ENCODE results near the gene WASHC2C. TPM values are rescaled to one million over a fixed set of nuclear protein-coding genes. Genes with fewer than 3 reads are reported as not detected.
"Not testable (repeated sequence)": the region's sequence is repeated elsewhere in the genome, so short reads cannot be mapped to it uniquely, and the experiment has no call there.

Gene WASHC2C
- total and polyA plus RNA-seq, 2 of the 8 experiments (the other 6 are each of a cell fraction or from before 2014, with no cell fraction given) = 8.0 to 28.1 TPM

- CTCF ChIA-PET (ENCODE audit: partially characterized antibody); H2BK120ac ChIP-seq (replicated peaks; ENCODE audit: low read depth, low read length); H2BK5ac ChIP-seq (ENCODE audit: low read depth, low read length); H3K56ac ChIP-seq (replicated peaks; ENCODE audit: insufficient read length, low read depth, low read length); H2BK12ac ChIP-seq (ENCODE audit: low read depth, low read length); H3K23me2 ChIP-seq (ENCODE audit: low read depth, low read length); H3K9ac ChIP-seq (replicated peaks in 1 of 4; ENCODE audit: extremely low read depth in 1 of 4, low read depth in 3 of 4, low read length in 3 of 4); H3K23ac ChIP-seq (ENCODE audit: insufficient read length); H3K27me3 ChIP-seq (replicated peaks in 1 of 4; ENCODE audit: control insufficient read depth in 3 of 4, extremely low read depth in 1 of 4, insufficient read depth in 3 of 4, low read length in 3 of 4); H3K4me3 ChIP-seq (ENCODE audit: extremely low read depth in 1 of 4, insufficient read depth in 2 of 4, low read depth in 3 of 4, low read length in 4 of 4); H3K4me1 ChIP-seq (replicated peaks in 1 of 4; ENCODE audit: control insufficient read depth in 3 of 4, insufficient read depth in 4 of 4, low read length in 3 of 4); H2AK5ac ChIP-seq (ENCODE audit: low read depth, low read length); H4K5ac ChIP-seq (ENCODE audit: insufficient read length, low read depth, low read length); H3K36me3 ChIP-seq (ENCODE audit: control insufficient read depth in 2 of 4, insufficient read depth in 4 of 4, low read length in 3 of 4); H3K4me2 ChIP-seq (ENCODE audit: insufficient read depth in 1 of 2, low read depth in 2 of 2, low read length in 2 of 2); H4K20me1 ChIP-seq (replicated peaks in 1 of 2; ENCODE audit: control insufficient read depth in 1 of 2, insufficient read depth in 2 of 2, low read length in 2 of 2); DNase-seq (ENCODE audit: low read depth in 1 of 2, low spot score in 2 of 2); H2BK20ac ChIP-seq (ENCODE audit: low read length); H3K27ac ChIP-seq (ENCODE audit: low read depth, low read length); H2AFZ ChIP-seq (ENCODE audit: low read length); H3K4ac ChIP-seq (replicated peaks; ENCODE audit: insufficient read length, low read depth, low read length); H3K14ac ChIP-seq (ENCODE audit: insufficient read length); H4K91ac ChIP-seq (replicated peaks; ENCODE audit: insufficient read length, low read length); H3K79me2 ChIP-seq (ENCODE audit: control insufficient read depth in 1 of 2, insufficient read depth in 2 of 2, low read length in 2 of 2); H3K18ac ChIP-seq (ENCODE audit: extremely low read depth, low read length); H3K9me3 ChIP-seq (ENCODE audit: insufficient read depth in 2 of 2, low read depth in 1 of 2, low read length in 1 of 2); H4K8ac ChIP-seq (ENCODE audit: extremely low read depth, insufficient read depth, low read length); H3K79me1 ChIP-seq (ENCODE audit: low read depth, low read length); POLR2A ChIA-PET (ENCODE audit: partially characterized antibody); FAIRE-seq; H2BK15ac ChIP-seq (ENCODE audit: low read length): not testable (repeated sequence)
- WGBS, 2 experiments (ENCODE audit: extremely low coverage in 1 of 2, insufficient coverage in 1 of 2, insufficient read length in 1 of 2, insufficient replicate concordance in 2 of 2, low coverage in 1 of 2, low lambda C conversion rate in 2 of 2, missing lambda C conversion rate in 1 of 2) = 100% methylated on average over 2 of the region's 7 CpGs; no CpG with 5 or more reads in 1 of the 2 experiments
Measured at GRCh38 chr10:45742014-45742413, 14.9 kb downstream of the WASHC2C start.

GRCh38 chr10:45751141-45751540 is 24.1 kb downstream of the WASHC2C start:
- H3K27ac ChIP-seq (ENCODE audit: low read depth, low read length); H4K8ac ChIP-seq (ENCODE audit: extremely low read depth, insufficient read depth, low read length); H2AK5ac ChIP-seq (ENCODE audit: low read depth, low read length); H3K4me2 ChIP-seq (ENCODE audit: insufficient read depth in 1 of 2, low read depth in 2 of 2, low read length in 2 of 2); H3K4me3 ChIP-seq (ENCODE audit: extremely low read depth in 1 of 4, insufficient read depth in 2 of 4, low read depth in 3 of 4, low read length in 4 of 4); H3K23me2 ChIP-seq (ENCODE audit: low read depth, low read length); H3K23ac ChIP-seq (ENCODE audit: insufficient read length); H3K27me3 ChIP-seq (replicated peaks in 1 of 4; ENCODE audit: control insufficient read depth in 3 of 4, extremely low read depth in 1 of 4, insufficient read depth in 3 of 4, low read length in 3 of 4); CTCF ChIA-PET (ENCODE audit: partially characterized antibody); DNase-seq (ENCODE audit: low read depth in 1 of 2, low spot score in 2 of 2); H3K14ac ChIP-seq (ENCODE audit: insufficient read length); H2BK20ac ChIP-seq (ENCODE audit: low read length); H2BK5ac ChIP-seq (ENCODE audit: low read depth, low read length); POLR2A ChIA-PET (ENCODE audit: partially characterized antibody); H3K36me3 ChIP-seq (ENCODE audit: control insufficient read depth in 2 of 4, insufficient read depth in 4 of 4, low read length in 3 of 4); H3K9me3 ChIP-seq (ENCODE audit: insufficient read depth in 2 of 2, low read depth in 1 of 2, low read length in 1 of 2); H2AFZ ChIP-seq (ENCODE audit: low read length); H3K4ac ChIP-seq (replicated peaks; ENCODE audit: insufficient read length, low read depth, low read length); H2BK15ac ChIP-seq (ENCODE audit: low read length); H3K79me2 ChIP-seq (ENCODE audit: control insufficient read depth in 1 of 2, insufficient read depth in 2 of 2, low read length in 2 of 2); H2BK120ac ChIP-seq (replicated peaks; ENCODE audit: low read depth, low read length); H4K91ac ChIP-seq (replicated peaks; ENCODE audit: insufficient read length, low read length); H4K5ac ChIP-seq (ENCODE audit: insufficient read length, low read depth, low read length); H3K79me1 ChIP-seq (ENCODE audit: low read depth, low read length); H4K20me1 ChIP-seq (replicated peaks in 1 of 2; ENCODE audit: control insufficient read depth in 1 of 2, insufficient read depth in 2 of 2, low read length in 2 of 2); H2BK12ac ChIP-seq (ENCODE audit: low read depth, low read length); H3K9ac ChIP-seq (replicated peaks in 1 of 4; ENCODE audit: extremely low read depth in 1 of 4, low read depth in 3 of 4, low read length in 3 of 4); FAIRE-seq; H3K56ac ChIP-seq (replicated peaks; ENCODE audit: insufficient read length, low read depth, low read length); H3K18ac ChIP-seq (ENCODE audit: extremely low read depth, low read length); H3K4me1 ChIP-seq (replicated peaks in 1 of 4; ENCODE audit: control insufficient read depth in 3 of 4, insufficient read depth in 4 of 4, low read length in 3 of 4): not testable (repeated sequence)
- 100% methylated on average over 1 of the region's 4 CpGs; no CpG with 5 or more reads in 1 of the 2 experiments for WGBS, 2 experiments (ENCODE audit: extremely low coverage in 1 of 2, insufficient coverage in 1 of 2, insufficient read length in 1 of 2, insufficient replicate concordance in 2 of 2, low coverage in 1 of 2, low lambda C conversion rate in 2 of 2, missing lambda C conversion rate in 1 of 2)
